Measurements from ENCODE around the gene PFDN1. TPM values are rescaled to one million over a fixed set of nuclear protein-coding genes. Genes with fewer than 3 reads are reported as not detected.

Gene PFDN1
- polyA plus RNA-seq, 1 donor from 2014 or later: 147 TPM

- Histone ChIP-seq H3F3A (ENCODE audit: insufficient read depth, low read length, poor library complexity, severe bottlenecking) (no peaks in the 10 kb centered on the region), H3K36me3 (ENCODE audit: insufficient read depth, low read length) (no peaks in the 10 kb centered on the region), H3K9ac (ENCODE audit: low read length) (no peak overlapping the region), H3K9me2 (ENCODE audit: insufficient read depth, low read length) (no peaks in the 10 kb centered on the region), H3K79me2 (replicated peaks; ENCODE audit: insufficient read depth, low read length) (no peaks in the 10 kb centered on the region), H3K4me2 (ENCODE audit: low read length) (no peak overlapping the region), H2AFZ (ENCODE audit: low read depth, low read length) (no peak overlapping the region), H3K4me3 (ENCODE audit: low read length) (no peak overlapping the region), H3K9me3 (ENCODE audit: low read length) (no peaks in the 10 kb centered on the region), H3K27me3 (ENCODE audit: insufficient read depth, low read depth, low read length) (no peaks in the 10 kb centered on the region), H4K20me1 (ENCODE audit: insufficient read depth) (no peaks in the 10 kb centered on the region), H3K27ac (ENCODE audit: low read length) (no peak overlapping the region)
- no peak for TF ChIP-seq RAD21 (conservative IDR thresholded peaks at IDR 0.05)
- TF ChIP-seq CTCF (IDR thresholded peaks at IDR 0.05; ENCODE audit: poor library complexity, severe bottlenecking): no peak
- no peak for TF ChIP-seq TAF1 (IDR thresholded peaks at IDR 0.05; ENCODE audit: low read depth)
- TF ChIP-seq MXI1 (conservative IDR thresholded peaks at IDR 0.05; ENCODE audit: poor library complexity, severe bottlenecking): no peak
These were observed 95.5 kb downstream of the PFDN1 start for GRCh38 chr5:140207250-140207964.

DNA sequence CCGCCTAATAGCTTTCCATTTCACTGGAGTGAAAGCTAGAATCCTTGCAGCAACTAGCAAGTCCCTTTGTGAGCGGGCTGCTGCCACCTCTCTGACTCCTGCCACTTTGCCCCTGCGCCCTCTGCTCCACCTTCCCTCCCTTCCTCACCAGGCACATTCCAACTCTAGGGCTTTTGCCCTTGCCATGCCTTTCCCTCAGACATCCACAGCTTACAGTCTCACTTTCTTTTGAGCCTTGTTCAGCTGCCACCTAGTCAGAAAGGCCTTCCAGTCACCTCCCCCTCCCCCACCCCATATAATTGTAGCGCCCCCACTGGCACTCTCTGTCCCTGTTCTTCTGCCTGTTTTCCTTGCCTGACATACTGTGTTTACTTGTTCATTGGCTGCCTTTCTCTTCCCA is 96.9 kb downstream of the PFDN1 start:
- Histone ChIP-seq H3K27me3 (ENCODE audit: insufficient read depth, low read depth, low read length) (no peaks in the 10 kb centered on the region), H3K9ac (ENCODE audit: low read length) (no peak overlapping the region), H3K9me2 (ENCODE audit: insufficient read depth, low read length) (no peaks in the 10 kb centered on the region), H3K4me2 (ENCODE audit: low read length) (no peak overlapping the region), H3K79me2 (replicated peaks; ENCODE audit: insufficient read depth, low read length) (no peaks in the 10 kb centered on the region), H3K9me3 (ENCODE audit: low read length) (no peaks in the 10 kb centered on the region), H3K27ac (ENCODE audit: low read length) (no peak overlapping the region), H4K20me1 (ENCODE audit: insufficient read depth) (no peaks in the 10 kb centered on the region), H2AFZ (ENCODE audit: low read depth, low read length) (no peak overlapping the region), H3F3A (ENCODE audit: insufficient read depth, low read length, poor library complexity, severe bottlenecking) (no peaks in the 10 kb centered on the region), H3K4me3 (ENCODE audit: low read length) (no peak overlapping the region), H3K36me3 (ENCODE audit: insufficient read depth, low read length) (no peaks in the 10 kb centered on the region)
- no peak for TF ChIP-seq MXI1 (conservative IDR thresholded peaks at IDR 0.05; ENCODE audit: poor library complexity, severe bottlenecking)
- TF ChIP-seq REST (IDR thresholded peaks at IDR 0.05; ENCODE audit: borderline replicate concordance): no peak
- no peak for TF ChIP-seq RAD21 (conservative IDR thresholded peaks at IDR 0.05)
- no peak for TF ChIP-seq EP300 (conservative IDR thresholded peaks at IDR 0.05; ENCODE audit: poor library complexity, severe bottlenecking)
- TF ChIP-seq POLR2AphosphoS5 (IDR thresholded peaks at IDR 0.05): no peak
- TF ChIP-seq EZH2 (IDR thresholded peaks at IDR 0.05; ENCODE audit: borderline replicate concordance, insufficient read depth, low read length, poor library complexity, severe bottlenecking): no peak
- no peak for TF ChIP-seq CTCF (IDR thresholded peaks at IDR 0.05; ENCODE audit: poor library complexity, severe bottlenecking)
- TF ChIP-seq SMC3 (conservative IDR thresholded peaks at IDR 0.05; ENCODE audit: poor library complexity): no peak
- TF ChIP-seq TAF1 (IDR thresholded peaks at IDR 0.05; ENCODE audit: low read depth): no peak
